NCI-H345 treated with DMSO at 0.1 percent for 48 hours (cell line): ENCODE measurements around the gene HS3ST4.
"Not testable (repeated sequence)": the region's sequence is repeated elsewhere in the genome, so short reads cannot be mapped to it uniquely, and the experiment has no call there.

Source experiments
- DNase-seq: peaks from one replicate; lab custom pipeline; 2025; ENCODE audit not compliant: unreplicated experiment; lab: John Stamatoyannopoulos, UW

The HS3ST4 gene

DNA sequence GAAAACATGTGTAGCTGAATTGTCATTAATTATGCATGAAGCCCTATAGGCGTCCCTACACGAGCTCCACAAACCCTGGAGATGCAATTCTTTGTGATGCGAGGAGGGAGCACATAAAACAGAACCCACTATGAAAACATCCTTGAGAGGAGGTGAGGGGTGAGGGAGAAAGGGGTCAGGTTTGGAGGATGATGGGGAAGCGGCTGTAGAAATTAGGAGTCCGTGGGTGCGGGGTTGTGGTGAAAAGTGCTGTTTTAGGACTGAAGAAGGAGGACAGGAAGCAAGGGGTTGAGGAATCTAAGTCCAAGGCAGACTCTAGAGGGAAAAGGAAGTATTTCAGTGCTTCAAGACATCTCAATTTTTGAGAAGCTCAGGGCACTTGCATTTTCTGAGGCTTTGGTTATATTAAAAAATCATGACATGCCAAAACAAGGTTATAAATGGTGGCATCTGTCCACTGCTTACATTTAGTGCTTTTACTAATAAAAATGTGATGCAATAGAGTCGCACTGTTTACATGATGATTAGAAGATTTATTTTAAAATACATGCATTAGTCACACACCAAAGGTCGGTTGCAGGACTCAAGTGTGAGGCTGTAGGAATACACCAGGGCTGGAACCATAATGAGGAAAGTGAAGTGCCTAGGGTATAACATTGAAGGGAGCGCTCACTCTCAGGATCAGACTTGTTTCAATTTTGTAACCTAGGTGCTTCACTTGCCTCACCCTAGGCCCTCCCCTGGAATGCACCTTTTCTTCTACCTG lies 379.5 kb downstream of the HS3ST4 start:
- no peak for DNase-seq

DNA sequence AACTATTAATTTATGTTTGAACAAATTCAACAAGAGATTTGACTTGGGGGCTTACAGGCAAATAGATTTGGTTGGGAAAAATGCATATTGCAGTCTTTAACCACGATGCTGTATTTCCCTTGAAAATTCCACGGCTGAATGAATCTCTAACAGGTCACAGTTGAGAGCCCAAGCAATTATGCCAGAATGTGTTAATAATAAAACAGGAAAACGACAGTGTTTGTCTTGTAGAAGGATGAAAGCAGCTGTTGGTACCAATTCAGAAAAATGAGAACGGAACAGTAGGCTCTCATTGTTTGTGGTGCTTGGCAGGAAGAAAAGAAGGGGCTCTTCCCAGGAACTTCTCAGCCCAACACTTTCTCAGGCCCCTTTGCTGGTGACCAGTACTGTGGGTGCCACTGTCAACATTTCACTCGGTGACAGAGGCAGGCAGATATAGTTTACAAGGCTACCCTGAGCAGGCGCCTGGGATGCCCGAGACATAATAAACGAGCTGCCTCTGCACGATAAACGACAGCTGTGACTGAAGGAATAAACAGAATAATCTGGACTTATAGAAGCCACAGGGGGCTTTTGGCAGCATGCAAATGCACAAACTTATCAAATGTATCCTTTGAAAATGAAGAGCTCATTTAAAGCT lies 387.1 kb downstream of the HS3ST4 start:
- no peak for DNase-seq

DNA sequence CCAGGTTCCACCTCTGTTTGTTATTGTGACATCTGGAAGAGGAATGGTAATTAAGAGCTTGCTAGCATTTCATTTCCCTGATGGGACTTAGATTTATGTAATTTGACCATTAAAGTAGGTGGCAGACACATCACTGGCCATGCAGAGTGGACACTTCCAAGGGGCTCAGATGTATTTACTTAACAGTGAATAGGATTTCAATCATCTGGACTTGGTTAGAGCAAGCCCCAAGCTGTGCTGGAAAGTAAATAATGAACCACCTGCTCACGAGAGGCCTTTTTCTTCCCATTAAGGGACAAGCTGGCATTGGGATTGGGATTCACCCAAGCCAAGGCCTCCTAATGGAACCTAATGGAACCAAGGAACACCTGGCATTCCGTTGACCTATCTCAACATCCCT lies 395.3 kb downstream of the HS3ST4 start:
- no peak for DNase-seq

DNA sequence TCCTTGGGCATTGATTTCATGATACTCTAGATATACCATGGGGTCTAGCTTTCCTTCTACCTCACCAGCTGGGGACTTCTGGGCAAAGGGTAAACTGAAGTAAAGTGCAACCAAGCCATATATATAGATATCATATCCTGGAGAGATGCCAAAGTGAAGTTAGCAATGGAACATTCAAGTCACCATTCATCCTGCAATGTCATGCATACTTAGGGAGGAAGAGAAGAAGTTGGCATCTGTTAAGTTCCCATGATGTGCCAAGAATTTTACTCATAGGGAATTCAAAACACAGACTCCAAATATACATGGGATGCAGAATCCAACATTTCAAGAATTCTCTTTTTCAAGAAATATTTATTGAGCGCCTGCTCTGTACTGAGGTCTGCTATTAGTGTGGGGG lies 399.8 kb downstream of the HS3ST4 start:
- no peak for DNase-seq

DNA sequence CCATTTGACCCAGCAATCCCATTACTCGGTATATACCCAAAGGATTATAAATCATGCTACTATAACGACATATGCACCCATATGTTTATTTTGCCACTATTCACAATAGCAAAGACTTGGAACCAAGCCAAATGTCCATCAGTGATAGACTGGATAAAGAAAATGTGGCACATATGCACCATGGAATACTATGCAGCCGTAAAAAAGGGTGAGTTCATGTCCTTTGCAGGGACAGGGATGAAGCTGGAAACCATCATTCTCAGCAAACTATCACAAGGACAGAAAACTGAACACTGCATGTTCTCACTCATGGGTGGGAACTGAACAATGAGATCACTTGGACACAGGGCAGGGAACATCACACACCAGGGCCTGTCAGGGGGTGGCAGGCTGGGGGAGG lies 406.4 kb downstream of the HS3ST4 start:
- not testable (repeated sequence) for DNase-seq

DNA sequence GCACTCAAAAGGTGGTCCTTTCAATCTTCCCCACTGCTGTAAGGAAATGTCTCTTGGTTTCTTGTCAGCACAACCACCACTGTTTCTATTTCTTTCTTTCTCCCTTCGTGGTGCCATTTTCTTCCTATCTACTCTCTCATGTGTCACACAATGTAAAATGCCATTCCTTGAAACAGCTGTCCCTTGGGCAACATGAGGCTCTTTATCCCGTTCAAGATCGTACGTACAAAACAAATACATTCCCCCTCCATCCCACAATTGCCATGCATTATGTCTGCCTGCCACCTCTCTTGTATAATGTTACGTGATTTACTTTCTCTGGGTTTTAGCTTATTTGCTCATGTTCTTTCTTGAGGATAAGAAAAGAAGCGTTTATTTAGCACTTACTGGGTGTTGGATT lies 410.6 kb downstream of the HS3ST4 start:
- no peak for DNase-seq

DNA sequence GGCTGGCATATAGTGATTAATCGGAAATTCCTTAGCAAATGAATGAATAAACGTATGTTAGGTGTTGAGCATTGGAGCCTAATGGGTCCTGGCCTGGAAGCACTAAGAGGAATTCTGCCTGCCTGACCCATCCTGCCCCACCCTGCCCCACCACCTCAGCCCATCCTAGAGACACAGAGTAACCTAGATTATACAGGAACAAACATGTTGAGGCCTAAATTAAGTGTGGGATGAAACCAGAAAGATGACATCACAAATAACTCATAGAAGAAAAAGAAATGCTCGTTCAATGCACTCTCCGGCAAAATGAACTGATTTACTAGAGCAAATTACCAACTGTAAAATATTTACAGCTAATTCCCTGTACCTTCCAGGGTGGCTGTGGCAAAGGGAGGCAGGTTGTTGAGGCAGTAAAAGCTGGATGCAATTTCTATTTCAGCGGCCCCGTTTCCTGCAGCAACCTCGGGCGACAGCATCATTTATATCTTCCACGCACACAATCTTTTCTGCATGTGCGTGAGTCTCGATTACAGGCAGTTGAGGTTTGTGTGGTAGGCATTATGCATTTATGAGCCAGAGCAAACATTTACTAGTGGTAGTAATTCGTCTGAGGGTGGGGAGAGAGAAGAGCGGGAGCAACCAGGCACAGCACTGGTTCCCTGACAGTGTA lies 417.2 kb downstream of the HS3ST4 start:
- no peak for DNase-seq

DNA sequence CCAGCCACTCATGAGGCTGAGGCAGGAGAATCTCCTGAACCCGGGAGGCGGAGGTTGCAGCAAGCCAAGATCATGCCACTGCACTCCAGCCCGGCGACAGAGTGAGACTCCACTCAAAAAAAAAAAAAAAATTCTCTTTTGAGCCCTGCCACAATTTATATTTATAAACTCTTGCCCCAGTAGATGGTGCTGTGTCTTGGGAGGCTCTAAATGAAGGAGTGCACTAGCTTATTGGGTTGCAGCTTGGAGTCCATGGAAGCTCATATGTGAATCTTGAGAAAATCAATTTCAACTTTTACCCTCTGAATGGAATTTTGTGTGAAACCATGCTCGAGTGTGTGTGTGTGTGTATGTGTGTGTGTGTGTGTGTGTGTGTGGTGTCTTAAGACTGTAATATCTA lies 420.1 kb downstream of the HS3ST4 start:
- no peak for DNase-seq

DNA sequence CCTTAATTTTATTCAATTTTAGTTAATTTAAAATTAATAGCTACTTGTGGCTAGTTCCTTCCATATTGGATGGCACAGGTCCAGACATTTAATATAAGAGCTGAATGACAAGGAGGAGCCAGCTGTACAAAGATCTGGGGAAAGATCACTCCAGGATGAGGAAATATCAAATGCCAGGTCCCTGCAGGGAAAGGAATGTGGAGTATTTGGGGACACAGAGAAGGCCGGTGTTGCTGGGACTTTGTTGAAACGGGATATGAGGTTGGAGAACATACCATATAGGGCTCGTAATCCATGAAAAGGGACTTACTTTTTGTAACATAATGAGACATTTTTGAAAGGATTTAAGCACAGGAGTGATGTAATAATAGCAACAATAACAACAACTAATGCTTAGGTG lies 426.8 kb downstream of the HS3ST4 start:
- no peak for DNase-seq

DNA sequence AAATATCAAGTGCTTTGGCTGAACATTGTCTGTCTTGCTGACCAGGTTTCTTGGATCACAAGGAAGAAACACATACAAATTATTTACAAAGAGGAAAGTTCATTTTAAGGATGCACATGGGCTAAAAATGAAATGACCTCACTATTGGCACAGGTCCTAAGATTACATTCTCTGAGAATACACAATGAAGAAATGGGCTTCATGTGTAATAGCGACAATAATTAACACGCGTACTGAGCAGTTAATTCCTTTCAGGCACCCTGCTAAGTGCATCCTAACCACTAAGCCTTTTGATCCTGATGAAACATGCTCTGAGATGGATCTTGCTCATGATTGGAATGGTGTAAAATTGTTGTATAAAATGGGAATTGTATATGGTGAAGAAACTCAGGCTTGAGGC lies 429.0 kb downstream of the HS3ST4 start:
- DNase-seq = no peak

DNA sequence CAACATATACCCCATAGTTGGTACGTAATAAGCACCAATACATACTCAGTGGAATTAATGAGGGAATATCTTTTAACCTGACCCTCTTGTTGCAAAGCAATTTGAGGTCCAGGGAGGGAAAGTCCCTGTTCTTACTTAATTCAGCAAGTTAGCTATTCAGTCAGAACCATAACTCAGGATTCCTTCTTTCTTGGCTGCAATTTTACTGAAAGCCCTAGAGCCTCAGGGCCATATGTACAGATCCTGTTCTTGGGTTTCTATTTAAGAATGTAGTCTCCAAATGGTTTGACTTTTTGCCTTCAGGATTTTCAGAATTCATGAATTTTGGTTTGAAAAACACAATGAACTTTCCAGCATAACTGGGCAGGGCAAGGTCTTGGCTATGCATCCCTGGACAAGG lies 436.5 kb downstream of the HS3ST4 start:
- DNase-seq = no peak

DNA sequence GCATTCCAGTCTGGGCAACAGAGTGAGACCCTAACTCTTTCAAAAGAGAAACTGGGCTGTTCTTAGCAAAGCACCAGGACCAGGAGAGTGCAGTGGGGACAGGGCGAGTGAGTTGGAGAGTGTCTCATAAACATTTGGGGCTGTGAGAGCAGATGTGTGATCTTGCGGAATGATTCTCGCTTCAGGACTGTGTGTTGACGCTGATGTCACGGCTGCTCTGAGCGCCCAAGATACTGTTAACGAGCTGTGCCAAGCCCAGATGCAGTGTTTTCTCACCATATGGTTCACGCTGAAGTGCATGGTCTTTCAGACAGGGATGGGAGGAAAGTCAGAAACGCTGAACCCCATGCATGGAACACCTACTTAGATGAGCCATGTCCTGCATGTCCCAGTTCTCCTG lies 438.2 kb downstream of the HS3ST4 start:
- no peak for DNase-seq

DNA sequence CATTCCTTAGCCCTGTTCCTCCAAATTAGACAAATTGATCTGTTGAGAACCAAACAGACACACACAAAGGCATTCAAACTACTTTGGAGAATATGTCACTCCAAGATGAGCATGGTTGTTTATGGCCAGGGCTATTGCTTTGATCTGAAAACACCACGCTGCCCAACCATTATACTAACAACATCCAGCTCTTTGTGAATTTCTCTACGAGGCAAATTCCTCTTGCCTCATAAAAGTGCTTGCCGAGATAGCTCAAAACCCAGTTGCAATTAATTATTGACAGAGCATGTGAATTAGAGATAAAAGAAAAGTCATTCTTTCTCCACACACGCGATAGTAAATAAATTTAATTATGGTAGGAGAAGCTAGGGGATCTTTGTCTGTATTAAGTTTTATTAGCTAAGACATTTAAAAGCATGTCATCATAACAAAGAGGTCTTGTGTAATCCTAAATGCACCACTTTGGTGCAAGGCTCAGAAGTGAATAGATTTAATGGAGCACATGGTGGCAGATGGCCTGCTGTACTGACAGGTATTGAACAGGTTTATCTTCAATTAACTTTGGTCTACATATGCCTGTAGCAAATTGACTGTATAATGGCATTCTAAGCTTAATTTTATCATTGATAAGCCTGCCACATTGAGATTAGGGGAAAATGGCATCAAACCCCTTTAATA lies 441.8 kb downstream of the HS3ST4 start:
- DNase-seq = no peak

DNA sequence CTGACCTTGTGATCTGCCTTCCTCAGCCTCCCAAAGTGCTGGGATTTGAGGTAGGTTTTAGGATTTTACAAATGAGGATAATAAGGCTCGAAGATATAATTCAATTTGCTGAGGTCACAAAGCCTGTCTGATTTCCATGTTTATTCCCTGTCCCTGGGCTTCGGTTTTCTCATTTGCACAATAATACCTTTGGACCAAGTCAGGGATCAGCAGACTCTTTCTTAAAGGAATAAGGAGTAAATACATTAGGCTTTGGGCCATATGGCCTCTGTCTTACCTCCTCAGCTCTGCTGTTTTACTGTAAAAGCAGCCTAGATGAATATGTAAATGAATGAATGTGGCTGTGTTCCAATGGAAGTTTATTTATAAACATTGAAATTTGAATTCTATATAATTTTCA lies 442.8 kb downstream of the HS3ST4 start:
- DNase-seq = no peak

DNA sequence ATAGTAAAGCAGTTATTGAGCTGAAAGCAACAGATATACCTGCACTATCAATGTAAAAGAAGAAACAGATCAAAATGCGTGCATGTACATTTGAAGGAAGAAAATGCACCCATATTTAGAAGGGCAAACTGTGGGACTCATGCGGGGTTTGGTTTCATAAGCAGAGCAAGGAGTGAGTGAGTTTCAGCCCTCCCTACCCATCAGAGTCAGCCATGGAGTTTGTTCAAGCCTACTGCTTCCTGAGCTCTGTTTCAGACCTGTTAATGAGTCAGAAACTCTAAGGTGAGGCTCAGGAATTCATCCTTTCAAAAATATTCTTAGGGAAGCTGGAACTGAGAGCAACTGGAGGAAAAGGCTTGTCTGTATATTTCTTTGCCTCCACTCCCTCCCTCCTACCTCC lies 446.2 kb downstream of the HS3ST4 start:
- DNase-seq = no peak

DNA sequence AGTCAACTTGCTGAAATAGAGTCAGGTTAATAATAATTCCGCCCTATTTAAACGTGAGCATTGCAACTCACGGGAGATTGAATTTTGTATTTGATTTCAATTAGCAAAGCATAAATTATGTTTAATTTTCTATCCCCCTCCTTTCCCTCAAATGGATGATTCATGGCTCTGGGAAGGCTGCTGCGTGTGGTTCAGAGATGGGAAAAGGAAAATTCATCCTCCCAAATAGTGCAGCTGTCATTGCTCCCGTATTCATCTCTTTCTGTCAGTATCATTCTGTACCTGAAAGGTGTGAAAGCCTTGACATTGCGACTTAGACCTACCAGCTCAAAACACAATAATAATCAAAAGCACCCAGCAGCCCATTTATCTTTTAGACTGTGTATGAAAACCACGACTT lies 447.3 kb downstream of the HS3ST4 start:
- no peak for DNase-seq

DNA sequence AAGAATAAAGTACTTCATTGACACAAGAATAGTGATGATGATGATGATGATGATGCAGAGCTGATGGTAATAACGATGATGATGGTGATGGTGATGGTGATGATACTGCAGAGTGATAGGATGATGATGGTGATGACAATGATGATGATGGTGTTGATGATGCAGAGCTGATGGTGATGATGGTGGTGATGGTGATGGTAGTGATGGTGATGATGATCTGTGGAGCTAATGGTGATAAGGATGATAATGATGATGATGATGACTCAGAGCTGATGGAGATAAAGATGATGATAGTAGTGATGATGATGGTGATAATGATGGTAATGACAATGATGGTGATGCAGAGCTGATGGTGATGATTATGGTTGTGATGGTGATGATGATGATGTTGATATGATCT lies 448.1 kb downstream of the HS3ST4 start:
- DNase-seq = no peak

DNA sequence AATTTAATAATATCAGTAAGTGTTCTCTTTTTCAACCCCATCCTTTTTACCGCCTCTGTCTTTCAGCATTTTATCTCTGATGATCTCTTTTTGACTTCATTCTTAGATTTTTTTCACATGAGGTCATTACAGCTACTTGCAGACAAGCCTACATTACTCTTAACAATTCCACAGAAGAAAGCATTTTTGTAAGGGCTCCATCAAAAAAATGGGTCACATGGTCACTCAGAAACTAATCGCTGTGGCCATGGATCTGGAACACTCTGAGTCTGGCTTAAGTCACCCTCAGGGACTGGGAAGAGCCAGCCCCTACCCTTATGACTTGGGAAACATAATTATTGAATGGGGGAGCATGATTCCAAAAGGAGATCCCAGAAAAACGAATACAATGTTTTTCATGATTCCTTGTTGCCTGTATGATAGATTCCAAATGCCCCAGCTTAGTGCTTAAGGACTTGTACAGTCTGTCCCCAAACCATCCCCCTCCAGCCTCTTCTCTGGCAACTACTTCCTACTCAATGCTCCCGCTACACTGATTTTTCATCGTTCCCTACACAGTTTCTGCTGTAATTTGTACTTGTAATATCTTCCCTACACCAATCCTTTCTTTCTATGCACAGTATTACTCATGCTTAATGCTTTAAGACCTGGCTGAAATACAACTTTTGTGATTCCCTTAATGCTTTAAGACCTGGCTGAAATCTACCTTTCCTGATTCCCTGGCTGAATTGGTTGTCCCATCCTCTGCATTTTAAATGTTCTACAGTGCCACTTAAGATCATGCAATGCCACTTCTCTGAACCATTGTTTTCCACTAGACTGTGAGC lies 457.8 kb downstream of the HS3ST4 start:
- no peak for DNase-seq

DNA sequence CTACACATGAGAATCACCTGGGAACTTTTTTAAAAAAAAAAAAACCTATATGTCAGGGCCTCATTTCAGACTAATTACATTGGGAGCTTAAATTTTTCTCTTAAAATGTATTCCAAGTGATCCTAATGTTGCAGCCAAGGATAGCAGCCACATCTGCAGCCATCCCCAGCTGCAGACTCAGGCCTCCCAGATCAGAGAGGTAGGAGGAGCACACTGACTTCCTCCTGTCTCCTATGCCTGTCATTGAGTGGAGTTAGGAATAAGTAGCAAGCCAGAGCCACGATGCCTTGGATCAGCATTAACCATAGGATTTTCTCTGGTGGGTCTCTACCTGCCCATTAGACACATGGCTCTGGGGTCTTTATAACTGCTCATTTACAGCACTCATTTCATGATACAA lies 463.5 kb downstream of the HS3ST4 start:
- no peak for DNase-seq

DNA sequence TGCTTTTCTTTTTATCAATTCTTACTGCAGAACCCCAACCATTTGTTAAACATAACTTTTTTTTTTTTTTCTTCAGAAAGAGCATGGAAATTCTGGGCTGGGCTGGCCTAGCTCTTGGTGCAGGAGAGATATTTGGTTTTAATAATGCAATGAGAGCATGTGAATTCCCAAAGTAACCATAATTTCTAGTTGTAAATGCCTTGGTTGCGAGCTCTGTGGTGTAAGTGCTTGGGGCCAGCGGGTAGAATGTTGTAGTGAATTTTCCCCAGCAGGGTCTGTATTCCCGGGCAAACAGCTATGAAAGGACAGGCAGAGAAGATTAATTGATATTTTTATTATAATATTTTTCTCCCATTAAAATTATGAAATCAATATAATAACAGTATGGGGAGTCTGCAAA lies 465.6 kb downstream of the HS3ST4 start:
- no peak for DNase-seq

DNA sequence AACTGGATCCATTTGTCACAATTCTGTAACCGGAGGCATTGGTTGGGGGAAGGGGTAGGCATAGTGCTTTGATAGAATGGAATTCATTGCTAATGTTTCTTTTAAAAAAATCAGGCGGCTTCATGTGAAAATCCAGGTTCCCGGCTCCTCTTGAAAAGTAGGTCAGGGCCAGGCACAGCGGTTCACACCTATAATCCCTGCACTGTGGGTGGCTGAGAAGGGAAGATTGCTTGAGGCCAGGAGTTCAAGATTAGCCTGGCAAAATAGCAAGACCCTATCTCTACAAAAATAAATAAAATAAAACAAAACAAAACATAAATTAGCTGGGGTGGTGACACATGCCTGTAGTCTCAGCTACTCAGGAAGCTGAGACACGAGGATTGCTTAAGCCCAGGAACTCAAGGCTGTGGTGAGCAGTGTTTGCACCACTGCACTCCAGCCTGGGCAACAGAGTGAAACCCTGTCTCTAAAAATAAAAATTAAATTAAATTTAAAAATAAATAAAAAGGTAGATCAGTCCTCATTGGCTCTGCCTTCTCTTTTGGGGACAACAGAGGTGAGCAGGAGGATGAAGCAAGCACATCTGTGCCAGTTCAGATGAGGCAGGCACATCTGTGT lies 466.5 kb downstream of the HS3ST4 start:
- DNase-seq = no peak
